ENCODE data around the gene CDH20.

Gene CDH20

DNA sequence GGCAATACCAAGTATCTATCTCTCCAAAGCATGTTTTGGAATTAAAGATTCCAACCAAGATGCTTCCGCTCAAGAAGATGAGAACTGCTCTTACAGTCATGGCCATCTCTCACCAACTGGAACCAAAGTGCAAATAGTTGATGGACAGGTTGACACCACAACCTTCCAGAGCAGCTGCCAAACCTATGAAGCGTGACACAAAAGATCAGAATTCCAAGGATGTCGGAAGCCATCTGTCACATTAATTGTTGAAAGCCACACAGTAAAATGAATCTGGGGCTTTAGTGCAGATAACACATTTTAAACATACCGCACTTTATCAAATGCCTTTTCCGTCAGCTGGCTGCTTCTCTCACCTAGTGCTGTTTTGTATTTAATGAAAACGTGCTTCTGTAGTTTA lies 195.7 kb downstream of the CDH20 start:
- in situ Hi-C loops (cut with MboI; ENCODE audit: low sequenced_read_pairs) = no loop called here

DNA sequence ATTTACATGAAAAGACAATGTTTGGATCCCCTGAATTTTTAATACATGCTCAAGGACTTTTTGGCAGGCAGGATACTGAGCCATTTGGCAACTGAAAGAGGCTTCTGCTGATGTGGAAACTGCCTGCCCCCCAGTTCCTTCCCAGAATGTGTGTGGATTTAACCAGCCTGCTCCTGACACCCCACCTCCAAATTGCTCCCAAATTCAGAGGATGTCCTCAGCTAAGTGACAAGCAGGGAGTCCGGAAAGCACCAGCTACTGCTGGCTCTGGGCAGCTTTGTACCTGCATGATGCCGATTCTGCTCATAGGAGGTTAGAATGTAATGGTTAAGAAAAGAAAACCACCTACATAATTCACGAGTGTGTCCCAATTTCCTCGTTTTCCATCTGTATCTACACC lies 197.5 kb downstream of the CDH20 start:
- in situ Hi-C loops (cut with MboI; ENCODE audit: low sequenced_read_pairs) = no loop called here

DNA sequence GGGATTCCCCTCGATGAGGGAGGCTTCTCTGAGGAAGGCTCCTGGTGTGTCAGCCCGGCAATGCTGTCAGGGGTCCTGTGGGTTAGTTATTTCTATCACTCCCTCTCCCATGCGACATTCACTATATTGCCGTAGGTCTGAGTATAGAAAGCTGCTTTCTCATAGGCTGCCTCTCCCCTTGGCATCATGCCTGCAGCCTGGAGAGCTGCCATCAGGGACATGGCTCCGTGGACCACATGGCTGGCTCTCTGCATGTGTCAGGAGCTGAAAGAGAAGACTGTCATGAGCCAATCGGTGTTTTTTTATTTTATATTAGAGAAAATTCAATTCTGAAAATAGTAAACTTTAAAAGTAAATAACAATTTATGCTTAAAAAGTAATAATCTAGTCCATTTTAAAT lies 198.0 kb downstream of the CDH20 start:
- in situ Hi-C loops (cut with MboI; ENCODE audit: low sequenced_read_pairs) = no loop called here

DNA sequence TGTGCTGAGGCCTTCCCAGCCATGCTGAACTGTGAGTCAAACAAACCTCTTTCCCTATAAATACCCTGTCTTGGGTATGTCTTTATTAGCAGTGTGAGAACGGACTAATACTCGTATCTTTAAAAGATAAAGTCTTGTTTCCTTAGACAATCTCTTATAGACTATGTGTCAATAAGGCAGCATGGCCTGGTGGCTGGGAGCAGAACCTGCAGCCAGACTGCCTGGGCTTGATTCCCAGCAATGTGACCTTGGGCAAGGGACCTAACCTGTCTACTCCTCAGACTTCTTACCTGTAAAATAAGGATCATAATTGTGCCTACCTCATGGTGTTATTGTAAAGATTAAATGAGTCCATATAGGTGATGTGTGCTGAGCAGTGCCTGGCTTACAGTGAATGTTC lies 198.7 kb downstream of the CDH20 start:
- in situ Hi-C loops (cut with MboI; ENCODE audit: low sequenced_read_pairs) = no loop called here

DNA sequence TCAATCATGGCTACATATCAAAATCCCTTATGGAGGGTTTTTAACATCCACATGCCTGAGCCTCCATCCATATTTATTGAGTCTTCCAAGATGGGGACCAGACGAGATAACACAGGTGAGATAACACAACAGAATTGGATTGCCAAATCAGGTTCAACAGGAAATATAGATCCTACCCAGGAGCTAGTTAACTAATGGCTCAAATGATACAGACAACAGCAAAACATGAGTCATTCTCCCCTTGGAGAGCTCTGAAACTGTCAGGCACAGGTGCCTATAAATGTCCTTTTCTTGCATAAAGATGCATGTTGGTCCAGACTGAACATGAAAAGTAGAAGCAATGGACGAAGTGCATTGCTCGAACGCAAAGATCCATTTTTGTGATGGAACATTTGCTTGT lies 202.2 kb downstream of the CDH20 start:
- in situ Hi-C loops (cut with MboI; ENCODE audit: low sequenced_read_pairs) = no loop called here

DNA sequence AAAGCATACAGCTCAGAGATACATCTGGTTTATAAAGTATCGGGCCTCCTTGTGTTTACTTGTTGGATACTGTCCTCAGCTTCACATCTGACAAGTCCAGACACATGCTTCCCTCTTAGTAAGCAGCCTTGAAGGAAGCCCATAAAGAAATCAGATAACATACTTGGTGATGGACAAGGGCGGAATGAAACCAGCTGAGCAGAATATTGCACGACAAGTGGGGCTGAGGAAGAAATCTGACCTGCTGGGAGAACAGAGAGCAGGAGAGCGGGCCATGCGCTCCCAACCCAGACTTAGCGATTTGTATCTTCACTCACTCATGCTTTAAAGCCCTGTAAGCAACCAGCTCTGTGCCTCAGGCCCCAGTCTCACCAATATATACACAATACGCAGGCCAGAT lies 208.4 kb downstream of the CDH20 start:
- in situ Hi-C loops (cut with MboI; ENCODE audit: low sequenced_read_pairs) = no loop called here

DNA sequence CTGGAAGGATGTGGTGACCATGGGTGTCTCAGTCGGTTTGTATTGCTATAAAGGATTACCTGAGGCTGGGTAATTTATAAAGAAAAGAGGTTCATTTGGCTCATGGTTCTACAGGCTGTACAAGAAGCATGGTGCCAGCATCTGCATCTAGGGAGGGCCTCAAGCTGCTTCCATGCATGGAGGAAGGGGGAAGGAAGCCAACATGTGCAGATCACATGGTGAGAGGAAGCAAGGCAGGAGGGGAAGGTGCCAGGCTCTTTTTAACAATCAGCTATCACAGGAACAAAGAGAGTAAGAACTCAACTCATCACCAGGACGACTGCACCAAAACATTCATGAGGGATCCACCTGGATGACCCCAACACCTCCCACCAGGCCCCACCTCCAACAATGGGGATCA lies 209.4 kb downstream of the CDH20 start:
- in situ Hi-C loops (cut with MboI; ENCODE audit: low sequenced_read_pairs) = no loop called here

DNA sequence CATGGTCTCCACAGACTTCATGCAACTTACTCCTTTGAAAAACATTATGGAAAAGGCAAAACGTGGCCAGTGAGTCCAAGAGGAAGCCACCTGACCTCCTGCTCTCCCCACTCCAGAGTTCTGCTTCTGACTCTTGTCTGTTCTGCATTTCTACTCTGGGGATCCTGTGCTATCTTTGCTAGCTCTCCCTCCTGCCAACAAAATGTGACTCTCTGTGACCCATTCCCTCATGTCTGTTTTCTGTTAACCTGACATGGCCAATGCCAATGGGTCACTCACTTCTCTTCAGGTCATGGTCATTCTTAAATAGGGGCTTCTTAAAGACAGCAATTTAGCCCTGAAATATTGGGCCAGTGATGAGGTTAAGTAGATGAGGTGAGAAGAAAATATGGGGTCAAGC lies 210.3 kb downstream of the CDH20 start:
- in situ Hi-C loops (cut with MboI; ENCODE audit: low sequenced_read_pairs) = no loop called here

DNA sequence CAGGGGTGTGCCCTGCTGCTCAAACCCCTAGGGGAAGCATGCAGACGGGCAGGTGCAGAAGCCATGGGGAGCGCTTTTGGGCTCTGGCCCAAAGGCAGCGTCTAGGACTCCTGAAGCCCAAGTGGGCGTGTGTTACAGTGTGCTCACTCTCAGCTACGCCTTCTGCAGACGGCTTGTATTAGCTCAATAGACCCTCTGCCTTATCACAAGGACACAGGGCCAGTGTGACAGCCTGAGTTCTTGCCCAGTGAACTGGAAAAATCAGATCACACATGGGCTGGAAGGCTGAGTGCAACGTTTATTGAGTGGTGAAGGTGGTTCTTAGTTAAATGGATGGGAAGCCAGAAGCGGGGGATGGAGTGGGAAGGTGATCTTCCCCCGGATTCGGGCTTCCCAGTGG lies 210.9 kb downstream of the CDH20 start:
- in situ Hi-C loops (cut with MboI; ENCODE audit: low sequenced_read_pairs) = no loop called here

DNA sequence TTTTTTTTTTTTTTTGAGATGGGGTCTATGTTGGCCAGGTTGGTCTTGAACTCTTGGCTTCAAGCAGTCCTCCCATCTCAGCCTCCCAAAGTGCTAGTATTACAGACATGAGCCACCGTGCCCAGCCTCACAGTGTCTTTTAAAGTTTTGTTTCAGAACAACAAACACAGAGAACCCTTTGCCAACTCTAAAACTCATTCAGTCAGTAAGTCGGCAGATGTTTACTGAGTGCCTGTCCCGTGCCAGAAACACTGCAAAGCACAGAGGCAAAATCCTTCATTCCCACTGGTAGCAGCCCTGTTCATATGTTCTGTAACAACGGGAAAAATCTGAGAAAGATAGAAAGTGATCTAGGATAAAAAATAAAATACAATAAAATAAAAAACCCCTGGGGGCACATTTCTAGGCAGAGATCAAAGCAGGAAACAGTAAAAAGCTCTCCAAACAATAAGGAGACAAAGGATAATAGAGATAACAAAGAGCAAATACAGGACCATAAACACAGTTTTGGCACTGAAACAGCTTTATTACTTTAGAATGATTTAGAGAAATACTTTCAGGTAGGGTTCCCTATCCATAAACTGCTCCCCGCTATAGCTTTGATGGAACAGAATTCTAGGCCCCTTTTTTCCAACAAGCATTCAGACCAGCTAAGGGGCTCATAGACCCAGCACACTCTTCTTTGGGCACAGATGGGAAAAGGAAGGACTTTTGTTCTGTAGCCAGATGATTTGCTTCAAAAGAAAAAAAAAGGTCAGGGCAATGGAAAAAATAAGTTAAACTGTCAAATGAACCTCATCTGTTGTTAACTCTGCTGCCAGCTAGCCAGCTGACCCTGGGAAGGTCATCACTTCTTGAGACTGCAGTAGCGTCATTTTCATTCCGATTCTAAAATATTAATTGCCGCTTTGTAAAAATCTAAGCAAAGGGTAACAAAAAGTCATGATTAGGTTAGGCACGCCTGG lies 212.3 kb downstream of the CDH20 start:
- in situ Hi-C loops (cut with MboI; ENCODE audit: low sequenced_read_pairs) = no loop called here

DNA sequence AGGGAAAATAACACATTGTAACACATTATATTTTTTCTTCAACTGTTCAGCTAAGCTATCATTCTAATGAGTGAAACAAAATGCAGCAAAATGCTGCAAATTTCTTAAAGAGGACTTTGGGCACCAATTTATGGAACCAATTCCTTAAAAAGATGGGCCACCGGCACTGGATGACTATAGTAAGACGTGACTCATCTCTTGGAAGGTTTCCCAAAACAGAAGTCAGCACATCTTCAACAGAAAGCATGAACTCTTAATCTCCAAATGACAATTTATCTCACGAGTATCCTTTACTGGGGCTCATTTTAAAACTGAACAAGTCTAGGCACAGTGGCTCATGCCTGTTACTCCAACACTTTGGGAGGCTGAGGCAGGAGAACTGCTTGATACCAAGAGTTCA lies 213.4 kb downstream of the CDH20 start:
- in situ Hi-C loops (cut with MboI; ENCODE audit: low sequenced_read_pairs) = no loop called here

DNA sequence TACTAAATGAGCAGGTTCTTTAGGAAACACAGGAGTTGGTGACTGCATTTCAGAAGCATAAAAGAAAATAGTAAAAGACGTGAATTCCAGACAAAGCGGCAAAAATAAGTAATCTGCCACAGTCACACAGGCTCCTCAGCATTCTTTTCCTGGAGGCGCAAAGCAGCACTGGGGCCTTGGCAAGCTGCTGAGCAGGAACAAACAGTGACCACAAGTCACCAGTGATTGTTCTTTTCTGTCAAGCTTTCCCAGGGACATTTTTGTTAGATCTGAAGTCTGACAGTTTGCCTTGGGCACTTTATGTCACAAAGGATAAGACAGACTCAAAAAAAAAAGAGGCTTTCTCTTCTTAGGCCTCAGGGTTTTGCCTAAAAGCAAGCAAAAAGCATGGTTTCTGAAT lies 216.2 kb downstream of the CDH20 start:
- in situ Hi-C loops (cut with MboI; ENCODE audit: low sequenced_read_pairs) = no loop called here

DNA sequence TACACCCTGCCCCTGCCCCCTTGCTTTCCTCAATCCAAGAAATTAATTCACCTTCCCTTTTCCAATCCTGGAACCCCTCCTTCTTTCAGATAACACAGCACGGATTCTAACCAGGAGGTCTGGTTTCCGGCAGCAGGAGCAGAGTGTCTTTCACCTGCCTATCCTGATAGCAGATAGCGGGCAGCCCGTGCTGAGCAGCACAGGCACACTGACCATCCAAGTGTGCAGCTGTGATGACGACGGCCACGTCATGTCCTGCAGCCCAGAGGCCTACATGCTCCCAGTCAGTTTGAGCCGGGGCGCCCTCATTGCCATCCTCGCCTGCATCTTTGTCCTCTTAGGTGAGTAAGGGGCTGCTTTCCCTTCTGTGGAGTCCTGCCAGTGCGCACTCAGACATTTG lies 216.7 kb downstream of the CDH20 start:
- in situ Hi-C loops (cut with MboI; ENCODE audit: low sequenced_read_pairs) = no loop called here

DNA sequence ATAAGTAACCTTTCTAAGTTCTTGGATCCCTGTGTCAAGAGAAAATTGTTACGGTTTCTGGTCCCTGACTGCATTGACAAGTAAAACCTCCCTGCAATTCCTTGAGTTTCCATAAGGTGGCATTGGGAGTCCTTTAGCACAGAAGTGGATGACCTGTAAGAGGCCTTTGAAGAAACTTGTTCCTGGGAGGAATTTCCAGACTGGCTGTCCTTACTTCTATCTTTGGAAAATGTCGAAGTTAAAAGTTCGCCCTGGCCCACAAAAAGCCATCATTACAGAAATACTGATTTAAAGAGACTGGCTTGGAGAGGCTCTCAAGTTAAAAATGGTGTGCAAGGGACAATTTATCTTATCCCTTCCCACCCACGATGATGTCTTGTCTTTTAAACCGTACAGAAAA lies 218.4 kb downstream of the CDH20 start:
- in situ Hi-C loops (cut with MboI; ENCODE audit: low sequenced_read_pairs) = no loop called here

DNA sequence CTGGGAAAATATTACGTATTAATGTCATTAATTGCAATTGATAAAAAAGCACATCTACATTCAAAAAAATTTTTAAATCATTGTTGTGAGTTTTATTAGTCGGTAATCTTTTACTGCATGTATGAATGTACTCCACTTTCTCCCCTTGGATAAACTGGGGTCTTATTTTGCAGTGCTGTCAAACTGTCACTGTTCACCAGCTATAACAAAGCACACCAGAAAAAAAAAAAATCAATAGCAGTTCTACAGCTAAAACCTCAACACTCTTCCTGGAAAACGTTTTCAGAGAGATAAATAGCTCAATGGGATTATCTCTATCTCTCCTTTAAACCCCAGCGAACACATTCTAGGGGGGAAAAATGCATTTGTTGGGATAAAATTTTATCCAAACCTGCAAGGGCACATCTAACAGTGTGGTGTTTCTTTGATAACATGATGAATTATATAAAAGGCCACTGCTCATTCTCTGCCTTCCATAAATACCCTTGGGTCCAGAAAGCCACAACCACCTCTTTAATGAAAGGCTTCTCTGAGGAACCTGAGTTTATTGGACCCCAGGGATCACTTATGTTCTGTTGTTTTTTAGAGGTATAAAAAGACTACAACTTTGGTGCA lies 219.9 kb downstream of the CDH20 start:
- in situ Hi-C loops (cut with MboI; ENCODE audit: low sequenced_read_pairs) = no loop called here

DNA sequence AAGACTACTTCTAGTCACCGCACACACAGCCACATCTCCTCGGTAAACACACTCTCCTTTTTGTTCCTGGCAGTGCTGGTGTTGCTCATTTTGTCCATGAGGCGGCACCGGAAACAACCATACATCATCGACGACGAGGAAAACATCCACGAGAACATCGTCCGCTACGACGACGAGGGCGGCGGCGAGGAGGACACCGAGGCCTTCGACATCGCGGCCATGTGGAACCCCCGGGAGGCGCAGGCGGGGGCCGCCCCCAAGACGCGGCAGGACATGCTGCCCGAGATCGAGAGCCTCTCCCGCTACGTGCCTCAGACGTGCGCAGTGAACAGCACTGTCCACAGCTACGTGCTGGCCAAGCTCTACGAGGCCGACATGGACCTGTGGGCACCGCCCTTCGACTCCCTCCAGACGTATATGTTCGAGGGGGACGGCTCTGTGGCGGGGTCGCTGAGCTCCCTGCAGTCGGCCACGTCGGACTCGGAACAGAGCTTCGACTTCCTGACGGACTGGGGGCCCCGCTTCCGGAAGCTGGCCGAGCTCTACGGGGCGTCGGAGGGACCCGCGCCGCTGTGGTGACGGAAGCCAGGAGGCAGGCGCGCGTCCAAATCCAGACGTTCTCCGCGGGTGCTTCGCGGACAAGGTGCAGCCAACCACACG lies 221.0 kb downstream of the CDH20 start:
- in situ Hi-C loops (cut with MboI; ENCODE audit: low sequenced_read_pairs) = no loop called here

DNA sequence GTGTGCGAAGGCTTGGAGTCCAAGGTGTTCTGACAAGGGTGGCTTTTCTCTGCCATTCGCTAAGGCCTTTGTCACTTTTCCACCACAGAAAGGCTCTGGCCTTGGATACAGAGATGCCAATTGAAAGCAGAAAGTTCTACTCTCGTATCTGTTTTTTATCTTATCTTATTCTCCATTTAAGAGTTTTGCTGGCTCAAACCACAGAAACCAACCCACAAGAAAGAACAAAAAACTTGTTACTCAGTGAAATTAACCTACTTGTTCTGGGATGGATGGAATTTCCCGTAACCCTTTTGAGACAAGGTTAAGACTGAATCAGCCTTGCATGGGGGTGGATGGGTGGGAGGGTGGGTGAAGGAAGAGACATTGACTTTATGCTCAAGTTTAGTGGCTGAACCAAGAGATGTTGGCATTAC lies 221.7 kb downstream of the CDH20 start:
- in situ Hi-C loops (cut with MboI; ENCODE audit: low sequenced_read_pairs) = no loop called here

DNA sequence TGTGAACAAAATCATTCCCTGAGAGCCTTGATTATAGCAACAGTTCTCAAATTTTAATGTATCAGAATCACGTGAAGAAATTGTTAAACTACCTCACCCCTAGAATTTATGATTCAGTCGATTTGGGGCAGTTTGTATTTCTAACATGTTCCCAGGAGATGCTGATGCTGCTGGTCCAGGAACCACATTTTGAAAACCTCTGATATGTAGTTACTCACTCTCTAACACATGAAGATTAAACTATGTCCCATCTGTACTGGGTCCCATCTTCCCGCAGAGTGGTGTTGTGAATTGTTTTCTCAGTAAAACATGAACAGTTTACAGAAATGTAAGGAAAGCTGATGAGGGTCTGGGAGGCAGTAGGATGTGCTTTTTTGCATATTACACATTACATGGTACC lies 223.1 kb downstream of the CDH20 start:
- in situ Hi-C loops (cut with MboI; ENCODE audit: low sequenced_read_pairs) = no loop called here

DNA sequence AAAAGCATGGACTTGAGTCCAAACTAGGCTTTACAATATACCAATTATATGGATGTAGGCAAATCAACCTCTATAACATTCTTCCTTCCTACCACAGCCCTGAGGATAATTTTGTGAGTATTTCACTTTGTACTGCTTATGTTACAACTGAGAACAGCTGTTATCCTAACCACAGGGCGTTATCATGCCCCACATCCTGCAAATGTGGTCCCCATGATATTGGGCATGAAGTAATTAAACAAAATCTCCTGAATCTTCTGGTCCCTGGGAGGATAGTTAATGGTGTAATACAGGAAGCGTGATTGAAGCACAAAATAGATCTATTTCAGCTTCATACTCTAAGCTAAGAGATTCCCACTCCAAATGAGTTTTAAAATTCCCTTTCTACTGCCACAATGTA lies 223.6 kb downstream of the CDH20 start:
- in situ Hi-C loops (cut with MboI; ENCODE audit: low sequenced_read_pairs) = no loop called here

DNA sequence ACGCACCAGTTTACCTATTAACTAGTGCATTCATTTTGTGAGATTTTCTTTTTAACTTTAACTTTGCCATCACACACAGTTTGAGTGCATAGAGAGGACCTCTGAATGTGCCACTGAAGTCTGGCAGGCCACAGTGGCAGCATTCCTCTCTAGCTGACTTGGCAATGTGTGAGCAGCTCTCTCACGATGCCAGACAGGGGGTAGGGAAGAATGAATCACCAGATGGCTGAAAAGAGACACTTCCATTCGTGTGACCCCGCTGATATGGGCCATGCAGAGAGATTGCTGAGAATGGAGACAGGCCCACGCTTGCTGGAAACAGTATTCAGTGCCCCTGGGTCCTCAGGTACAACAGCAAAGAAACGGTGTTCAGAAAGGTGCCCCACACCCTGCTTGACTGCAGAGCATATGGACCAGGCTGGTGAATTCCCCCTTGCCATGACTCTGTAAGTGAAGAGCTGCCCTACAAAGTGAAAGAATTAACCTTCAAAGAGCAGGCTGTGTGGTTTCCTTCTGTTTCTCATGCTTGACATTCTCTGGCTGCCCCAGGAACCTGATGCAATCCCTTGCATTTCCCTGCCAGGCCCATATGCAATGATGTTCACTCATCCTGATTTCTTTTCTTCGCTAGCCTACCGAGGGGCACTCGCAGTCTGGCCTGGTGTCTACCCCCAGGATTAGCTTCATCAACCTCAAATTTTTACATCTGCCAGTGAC lies 236.1 kb downstream of the CDH20 start:
- in situ Hi-C loops (cut with MboI; ENCODE audit: low sequenced_read_pairs) = no loop called here

DNA sequence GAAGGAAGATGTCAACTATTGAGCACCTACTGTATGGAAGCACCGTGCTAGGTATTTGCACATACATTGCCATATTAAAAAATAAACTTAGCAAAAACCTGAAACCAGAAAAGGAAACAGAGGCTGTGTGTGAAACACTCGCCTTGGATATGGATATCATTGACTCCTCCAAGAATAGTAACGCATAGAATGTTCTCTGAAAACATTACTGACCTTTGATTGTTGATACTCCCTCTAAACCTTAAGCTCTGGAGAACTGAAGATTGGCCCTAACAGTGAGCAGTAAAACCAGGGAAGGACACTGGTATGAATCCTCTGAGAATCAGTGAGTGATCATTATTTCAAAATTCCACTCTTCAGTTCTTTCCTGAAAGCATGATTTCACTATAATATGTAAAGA lies 236.8 kb downstream of the CDH20 start:
- in situ Hi-C loops (cut with MboI; ENCODE audit: low sequenced_read_pairs) = no loop called here

Measured in hTERT RPE-1 (cell line).